HG03066 (cell line): ENCODE measurements around the gene FAM72D.
"Not testable (repeated sequence)": the region's sequence is repeated elsewhere in the genome, so short reads cannot be mapped to it uniquely, and the experiment has no call there.

ENCODE experiments used
- ATAC-seq: cut with Tn5 transposase; IDR thresholded peaks from one replicate; pipeline ENCODE4 v1.9.1; 2021; ENCODE audit warnings: low read depth; ENCODE audit not compliant: unreplicated experiment

FAM72D gene

GRCh38 chr1:145082483-145083255 lies 13.1 kb upstream of the FAM72D start:
- not testable (repeated sequence) for ATAC-seq

- not testable (repeated sequence) for ATAC-seq
Measured at GRCh38 chr1:145093517-145094149, 2.1 kb upstream of the FAM72D start.

- peak; percentile 7 for ATAC-seq
Measured at GRCh38 chr1:145094655-145095211, 1.0 kb upstream of the FAM72D start.

- ATAC-seq, result not testable (repeated sequence)
Measured at GRCh38 chr1:145101725-145102124, 6.0 kb downstream of the FAM72D start.

- not testable (repeated sequence) for ATAC-seq
Measured at GRCh38 chr1:145103294-145103693, 7.5 kb downstream of the FAM72D start.

GRCh38 chr1:145111674-145112073 lies 15.9 kb downstream of the FAM72D start:
- not testable (repeated sequence) for ATAC-seq

- ATAC-seq, result not testable (repeated sequence)
Measured at GRCh38 chr1:145112703-145113102, 16.9 kb downstream of the FAM72D start.

GRCh38 chr1:145114560-145115057 lies 18.8 kb downstream of the FAM72D start:
- not testable (repeated sequence) for ATAC-seq

GRCh38 chr1:145115587-145116493 lies 20.1 kb downstream of the FAM72D start:
- ATAC-seq, result not testable (repeated sequence)

GRCh38 chr1:145119842-145120241 lies 24.1 kb downstream of the FAM72D start:
- ATAC-seq, result not testable (repeated sequence)

- ATAC-seq, result not testable (repeated sequence)
Measured at GRCh38 chr1:145122344-145123061, 26.7 kb downstream of the FAM72D start.

GRCh38 chr1:145123062-145123395 lies 27.3 kb downstream of the FAM72D start:
- ATAC-seq, result not testable (repeated sequence)

- ATAC-seq, result not testable (repeated sequence)
Measured at GRCh38 chr1:145123992-145124641, 28.3 kb downstream of the FAM72D start.

GRCh38 chr1:145125112-145125511 lies 29.3 kb downstream of the FAM72D start:
- ATAC-seq, result not testable (repeated sequence)

- not testable (repeated sequence) for ATAC-seq
Measured at GRCh38 chr1:145127144-145127543, 31.4 kb downstream of the FAM72D start.

- ATAC-seq, result not testable (repeated sequence)
Measured at GRCh38 chr1:145128697-145129469, 33.1 kb downstream of the FAM72D start.

- not testable (repeated sequence) for ATAC-seq
Measured at GRCh38 chr1:145134476-145134875, 38.7 kb downstream of the FAM72D start.

- ATAC-seq, result not testable (repeated sequence)
Measured at GRCh38 chr1:145140549-145140948, 44.8 kb downstream of the FAM72D start.
